ENCODE measurements around the gene ITCH. TPM values are rescaled to one million over a fixed set of nuclear protein-coding genes. Genes with fewer than 3 reads are reported as not detected.

The ITCH gene
- total RNA-seq, 1 experiment from 2014 or later = 138 TPM

GRCh38 chr20:34549291-34549928, 186.3 kb downstream of the ITCH start:
- DNase-seq = peak; percentile 74 to 76
- no peak overlapping the region for H3K4me3 Mint-ChIP-seq (ENCODE audit: unreplicated experiment)

GRCh38 chr20:34549929-34550305, 186.8 kb downstream of the ITCH start:
- intact Hi-C loops (cut with micrococcal nuclease; ENCODE audit: unreplicated experiment) = loop anchor here (5.0 kb wide), 1 partner anchor 358 kb away; no protein-coding TSS in a partner anchor
- no TSS peak for BruUV-seq (replicated peaks)
- Histone ChIP-seq H3K9me3 (no peaks in the 10 kb centered on the region), H3K36me3 (ENCODE audit: control insufficient read depth, insufficient read depth, low read length) (no peaks in the 10 kb centered on the region), H3K27me3 (replicated peaks; ENCODE audit: control insufficient read depth, insufficient read depth, low read length) (no peaks in the 10 kb centered on the region), H3K4me1 (no peaks in the 10 kb centered on the region), H3K4me3 (ENCODE audit: low read depth, low read length) (no peak overlapping the region)
- Mint-ChIP-seq H3K27me3 (ENCODE audit: insufficient read depth, unreplicated experiment) (no peaks in the 10 kb centered on the region), H3K27ac (ENCODE audit: unreplicated experiment) (peak overlapping the region; percentile 58), H3K9me3 (ENCODE audit: unreplicated experiment) (no peaks in the 10 kb centered on the region), H3K36me3 (ENCODE audit: insufficient read depth, unreplicated experiment) (peaks cover 35% of the 10 kb centered on the region), H3K4me3 (ENCODE audit: unreplicated experiment) (no peak overlapping the region), H3K4me1 (ENCODE audit: low read depth, unreplicated experiment) (peaks cover 8% of the 10 kb centered on the region)
- no peak for DNase-seq
- POLR2A ChIA-PET = no interaction called here
- no peak for TF ChIP-seq CTCF (IDR thresholded peaks at IDR 0.05; ENCODE audit: insufficient read depth in 1 of 2, low read depth in 1 of 2, low read length in 1 of 2, severe bottlenecking in 1 of 2, unreplicated experiment in 1 of 2)
- CTCF ChIA-PET = interaction anchor here (0.5 to 1.3 kb wide), 4 partner anchors 159 to 237 kb away, joined by 3 to 4 read pairs (median 4); no protein-coding TSS in a partner anchor

More at GRCh38 chr20:34549291-34549928, 186.3 kb downstream of the ITCH start:
- H3K4me3 ChIP-seq (ENCODE audit: low read depth, low read length) = no peak overlapping the region
- no peak for TF ChIP-seq CTCF (IDR thresholded peaks at IDR 0.05; ENCODE audit: insufficient read depth in 1 of 2, low read depth in 1 of 2, low read length in 1 of 2, severe bottlenecking in 1 of 2, unreplicated experiment in 1 of 2)
- no peaks in the 10 kb centered on the region for H3K27me3 ChIP-seq (replicated peaks; ENCODE audit: control insufficient read depth, insufficient read depth, low read length)
- no peaks in the 10 kb centered on the region for H3K9me3 ChIP-seq
- no peaks in the 10 kb centered on the region for H3K27me3 Mint-ChIP-seq (ENCODE audit: insufficient read depth, unreplicated experiment)
- intact Hi-C loops (cut with micrococcal nuclease; ENCODE audit: unreplicated experiment) = loop anchor here (5.0 kb wide), 1 partner anchor 357 kb away; no protein-coding TSS in a partner anchor
- H3K4me1 Mint-ChIP-seq (ENCODE audit: low read depth, unreplicated experiment) = peaks cover 8% of the 10 kb centered on the region
- H3K36me3 ChIP-seq (ENCODE audit: control insufficient read depth, insufficient read depth, low read length) = no peaks in the 10 kb centered on the region
- ChIA-PET CTCF (interaction anchor here (0.5 to 1.3 kb wide), 3 partner anchors 160 to 237 kb away, joined by 3 to 4 read pairs (median 4); no protein-coding TSS in a partner anchor), POLR2A (no interaction called here)
- peak overlapping the region; percentile 58 for H3K27ac Mint-ChIP-seq (ENCODE audit: unreplicated experiment)
- BruUV-seq (replicated peaks) = no TSS peak
- H3K4me1 ChIP-seq = no peaks in the 10 kb centered on the region
- H3K9me3 Mint-ChIP-seq (ENCODE audit: unreplicated experiment) = no peaks in the 10 kb centered on the region
- H3K36me3 Mint-ChIP-seq (ENCODE audit: insufficient read depth, unreplicated experiment) = peaks cover 35% of the 10 kb centered on the region

- Histone ChIP-seq H3K4me3 (ENCODE audit: low read depth, low read length) (no peak overlapping the region), H3K9me3 (no peaks in the 10 kb centered on the region), H3K36me3 (ENCODE audit: control insufficient read depth, insufficient read depth, low read length) (no peaks in the 10 kb centered on the region), H3K27me3 (replicated peaks; ENCODE audit: control insufficient read depth, insufficient read depth, low read length) (no peaks in the 10 kb centered on the region), H3K4me1 (no peaks in the 10 kb centered on the region)
- no peak overlapping the region for H3K4me3 Mint-ChIP-seq (ENCODE audit: unreplicated experiment)
- H3K27ac Mint-ChIP-seq (ENCODE audit: unreplicated experiment) = no peak overlapping the region
- BruUV-seq (replicated peaks) = no TSS peak
- no peak for DNase-seq
- H3K4me1 Mint-ChIP-seq (ENCODE audit: low read depth, unreplicated experiment) = no peaks in the 10 kb centered on the region
- POLR2A ChIA-PET = interaction anchor here (0.6 kb wide), 1 partner anchor 151 kb away, joined by 6 read pairs; the partner anchor contains the start of gene TP53INP2
- H3K9me3 Mint-ChIP-seq (ENCODE audit: unreplicated experiment) = no peaks in the 10 kb centered on the region
- peaks cover 23% of the 10 kb centered on the region for H3K36me3 Mint-ChIP-seq (ENCODE audit: insufficient read depth, unreplicated experiment)
- TF ChIP-seq CTCF (IDR thresholded peaks at IDR 0.05; ENCODE audit: insufficient read depth in 1 of 2, low read depth in 1 of 2, low read length in 1 of 2, severe bottlenecking in 1 of 2, unreplicated experiment in 1 of 2) = no peak
- CTCF ChIA-PET = no interaction called here
- H3K27me3 Mint-ChIP-seq (ENCODE audit: insufficient read depth, unreplicated experiment) = no peaks in the 10 kb centered on the region
- intact Hi-C loops (cut with micrococcal nuclease; ENCODE audit: unreplicated experiment) = no loop called here
These were observed 189.5 kb downstream of the ITCH start for GRCh38 chr20:34552569-34552968.
